ENCODE data around the gene OGFR.

Gene OGFR

DNA sequence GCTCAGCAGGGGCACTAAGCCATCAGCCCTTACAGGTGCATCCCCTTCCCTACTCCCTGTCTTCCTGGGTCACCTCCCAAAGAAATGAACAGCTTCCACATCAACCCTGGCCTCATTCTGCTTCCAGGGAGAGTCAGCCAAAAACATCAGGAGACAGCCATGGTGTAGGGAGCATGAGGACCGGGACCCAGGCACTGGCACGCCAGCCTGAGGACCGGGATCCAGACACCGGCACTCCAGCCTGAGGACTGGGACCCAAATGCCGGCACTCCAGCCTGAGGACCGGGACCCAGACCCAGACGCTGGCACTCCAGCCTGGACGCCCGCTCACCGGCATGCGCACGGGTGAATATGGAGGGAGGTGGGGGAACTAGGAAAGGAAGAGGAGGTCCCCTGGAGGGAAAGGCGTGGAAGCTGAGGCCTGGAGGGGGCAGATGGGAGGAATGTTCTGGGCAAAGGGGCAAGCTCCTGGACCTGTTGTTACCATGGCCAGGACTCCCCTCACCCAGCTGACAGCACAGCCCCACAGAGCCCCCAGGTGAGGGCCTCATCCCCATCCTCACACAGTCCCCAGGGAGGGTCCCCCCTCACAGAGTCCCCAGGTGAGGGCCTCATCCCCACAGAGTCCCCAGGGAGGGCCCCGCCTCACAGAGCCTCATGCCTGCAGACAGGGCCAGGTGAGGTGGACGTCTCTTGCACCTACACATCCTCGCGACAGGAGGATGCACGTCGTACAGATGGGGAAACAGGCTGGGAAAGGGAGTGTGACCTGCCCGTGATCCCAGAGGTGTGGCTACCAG, 34.3 kb upstream of the OGFR start:
- no peak for DNase-seq

GRCh38 chr20:62770916-62771315, 33.7 kb upstream of the OGFR start:
- no peak for DNase-seq

GRCh38 chr20:62771396-62772102, 33.1 kb upstream of the OGFR start:
- no peak for DNase-seq

DNA sequence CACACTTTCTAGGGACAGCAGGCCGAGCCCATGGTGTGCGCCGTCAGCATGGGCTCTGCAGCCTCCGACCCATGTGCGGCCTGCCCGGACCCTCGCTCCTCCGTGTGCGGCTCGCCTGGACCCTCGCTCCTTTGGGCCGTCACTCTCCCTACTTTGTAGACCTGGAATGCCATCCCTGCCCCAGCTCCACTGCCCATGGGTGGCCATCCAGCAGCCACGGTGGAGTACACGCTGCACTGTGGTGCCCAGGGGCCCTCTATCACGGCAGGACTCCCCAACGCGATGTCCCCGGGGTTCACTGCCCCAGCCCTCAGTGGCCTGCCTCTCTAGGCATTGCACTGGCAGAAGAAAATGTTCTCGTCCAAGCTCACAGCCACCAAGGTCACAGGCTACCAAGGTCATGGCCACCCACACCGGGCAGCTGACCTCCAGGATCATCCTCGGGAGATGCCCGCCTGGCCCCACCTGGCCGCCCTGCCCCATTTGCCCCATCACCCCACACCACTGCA, 32.5 kb upstream of the OGFR start:
- DNase-seq = no peak

GRCh38 chr20:62772619-62772989, 32.0 kb upstream of the OGFR start:
- DNase-seq = no peak

GRCh38 chr20:62772990-62773844, 31.4 kb upstream of the OGFR start:
- no peak for DNase-seq

DNA sequence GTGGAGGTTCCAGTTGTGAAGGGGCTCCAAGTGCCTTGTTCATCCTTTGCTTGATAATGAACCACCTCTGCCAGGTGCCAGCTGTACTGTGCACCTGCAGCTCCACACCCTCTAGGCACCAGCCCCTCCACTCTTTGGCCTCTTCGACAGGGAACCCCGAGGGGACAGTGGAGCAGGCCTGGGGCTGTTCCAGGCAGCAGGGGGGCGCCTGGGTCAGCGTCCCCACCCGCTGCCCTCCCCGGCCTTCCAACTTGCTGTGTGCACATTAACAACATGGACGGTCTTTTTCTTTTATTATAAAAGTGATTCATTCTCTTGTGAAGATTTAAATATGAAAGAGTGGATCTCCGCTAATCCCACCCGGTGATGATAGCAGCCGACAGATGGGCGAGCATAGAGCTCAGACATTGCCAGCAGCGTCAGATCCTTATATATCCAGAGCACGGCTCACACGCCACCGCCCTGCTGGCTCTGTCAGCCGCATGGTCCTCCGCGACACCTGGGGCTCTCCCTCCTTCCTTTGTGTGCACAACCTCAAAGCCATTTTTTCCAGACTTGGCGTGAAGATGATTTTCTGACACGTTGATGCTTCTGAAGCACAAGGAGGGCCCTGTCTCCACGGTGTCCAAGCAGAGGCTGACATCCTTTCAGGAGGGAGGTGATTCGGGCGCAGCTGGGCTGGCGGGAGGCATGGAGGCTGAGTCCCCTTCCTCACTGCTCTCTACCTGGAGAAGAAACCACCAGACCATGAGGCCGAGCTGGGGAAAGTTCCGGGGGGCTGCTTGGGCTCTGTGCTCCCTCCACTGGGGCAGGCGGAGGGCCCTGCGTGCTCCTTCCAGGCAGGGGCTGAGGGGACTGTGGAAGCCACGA, 30.6 kb upstream of the OGFR start:
- no peak for DNase-seq

DNA sequence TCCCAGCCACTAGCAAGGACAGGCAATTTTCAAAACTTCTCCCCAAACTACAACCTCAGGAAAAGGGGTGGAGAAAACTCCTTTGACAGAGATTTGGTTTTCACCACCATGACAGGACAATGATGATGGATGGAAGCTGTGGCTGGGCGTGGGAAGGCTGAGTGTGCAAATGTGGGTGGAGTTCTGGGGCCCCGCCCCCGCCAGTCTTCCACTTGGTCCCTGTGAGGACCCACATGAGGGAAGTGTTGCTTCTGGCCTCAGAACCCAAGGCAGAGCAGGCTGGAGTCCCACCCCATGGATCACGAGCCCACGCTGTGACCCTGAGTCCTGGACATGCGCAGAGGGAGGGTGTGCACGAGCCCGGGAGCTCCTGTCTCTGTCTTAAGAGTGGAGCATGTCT, 29.9 kb upstream of the OGFR start:
- DNase-seq = no peak

DNA sequence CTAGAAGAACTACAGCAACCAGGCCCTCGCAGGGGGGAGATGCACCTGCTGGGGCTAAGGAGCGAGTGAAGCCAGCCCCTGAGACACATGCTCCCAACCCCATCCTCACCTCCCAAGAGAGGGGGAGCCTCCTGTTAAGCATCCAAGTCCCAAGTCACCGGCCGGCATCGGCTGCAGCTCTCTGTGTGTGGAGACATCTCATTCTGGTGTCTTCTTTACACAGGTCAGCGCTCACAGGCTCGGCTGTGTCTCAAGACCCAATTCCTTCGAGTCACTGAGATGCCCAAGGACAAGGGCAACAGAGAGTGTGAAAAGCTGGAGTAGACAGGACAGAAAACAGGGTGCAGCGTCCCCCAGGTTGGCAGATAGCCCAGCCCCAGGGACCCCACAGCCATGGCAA, 29.4 kb upstream of the OGFR start:
- DNase-seq = no peak

DNA sequence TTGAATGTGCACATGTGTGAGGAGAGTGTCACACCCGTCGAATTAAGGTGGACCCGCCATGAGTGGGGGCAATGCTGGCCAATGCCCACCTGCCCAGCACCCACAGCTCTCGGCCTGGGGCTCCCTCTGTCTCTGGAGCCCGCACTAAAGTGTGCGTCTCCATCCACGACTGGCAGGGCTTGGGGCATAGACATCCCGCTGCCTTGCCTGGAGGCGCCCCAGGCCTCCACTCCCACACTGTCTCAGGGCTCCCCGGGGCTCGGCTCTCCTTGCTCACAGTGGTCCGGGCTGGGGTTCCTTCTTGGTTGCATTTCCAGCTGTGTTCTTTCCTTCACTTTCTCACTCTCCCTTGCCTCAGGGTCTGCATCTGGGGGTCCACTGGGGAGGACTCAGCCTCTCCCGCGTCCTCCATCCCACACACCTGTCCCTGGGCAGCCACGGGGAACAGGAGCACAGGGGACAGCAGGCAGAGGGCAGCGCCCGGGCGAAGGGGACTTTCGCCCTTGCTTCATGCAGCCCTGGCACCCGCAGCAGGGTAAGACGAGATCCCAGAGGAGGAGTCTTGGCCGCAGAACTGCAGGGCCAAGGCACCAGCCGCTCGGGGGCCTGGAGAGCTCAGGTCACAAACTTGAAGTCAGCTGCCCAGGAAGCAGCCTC, 28.5 kb upstream of the OGFR start:
- no peak for DNase-seq

DNA sequence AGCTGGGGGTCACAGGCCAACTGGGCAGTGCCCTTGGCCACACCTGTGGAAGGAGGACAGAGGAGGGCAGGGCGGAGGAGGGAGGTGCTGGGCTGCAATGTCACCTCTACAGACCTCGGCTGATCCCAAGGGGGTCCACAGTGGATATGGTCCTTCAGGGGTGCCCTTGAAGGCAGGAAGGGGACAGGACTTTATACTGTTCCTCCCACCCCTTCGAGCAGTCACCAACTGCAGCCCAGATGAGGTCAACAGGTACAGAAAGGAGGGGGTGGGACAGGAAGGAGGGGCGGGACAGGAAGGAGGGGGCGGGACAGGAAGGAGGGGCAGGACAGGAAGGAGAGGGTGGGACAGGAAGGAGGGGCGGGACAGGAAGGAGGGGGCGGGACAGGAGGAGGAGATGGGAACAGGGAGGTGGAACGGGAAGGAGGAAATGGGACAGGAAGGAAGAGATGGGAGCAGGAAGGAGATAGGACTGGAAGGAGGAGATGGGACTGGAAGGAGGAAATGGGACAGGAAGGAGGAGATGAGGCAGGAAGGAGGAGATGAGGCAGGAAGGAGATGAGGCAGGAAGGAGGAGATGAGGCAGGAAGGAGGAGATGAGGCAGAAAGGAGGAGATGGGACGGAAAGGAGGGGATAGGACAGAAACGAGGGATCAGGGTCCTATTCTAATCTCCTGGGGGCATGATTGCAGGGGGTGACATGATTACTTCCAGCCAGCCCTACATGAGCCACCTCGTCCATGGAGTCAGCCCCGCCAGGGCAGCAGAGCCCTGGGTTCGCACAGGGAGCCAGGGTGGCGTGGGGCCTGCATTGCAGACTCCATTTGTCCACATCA, 27.7 kb upstream of the OGFR start:
- peak; percentile 49 for DNase-seq

- DNase-seq = no peak
Measured at GRCh38 chr20:62777528-62777830, 27.2 kb upstream of the OGFR start.

DNA sequence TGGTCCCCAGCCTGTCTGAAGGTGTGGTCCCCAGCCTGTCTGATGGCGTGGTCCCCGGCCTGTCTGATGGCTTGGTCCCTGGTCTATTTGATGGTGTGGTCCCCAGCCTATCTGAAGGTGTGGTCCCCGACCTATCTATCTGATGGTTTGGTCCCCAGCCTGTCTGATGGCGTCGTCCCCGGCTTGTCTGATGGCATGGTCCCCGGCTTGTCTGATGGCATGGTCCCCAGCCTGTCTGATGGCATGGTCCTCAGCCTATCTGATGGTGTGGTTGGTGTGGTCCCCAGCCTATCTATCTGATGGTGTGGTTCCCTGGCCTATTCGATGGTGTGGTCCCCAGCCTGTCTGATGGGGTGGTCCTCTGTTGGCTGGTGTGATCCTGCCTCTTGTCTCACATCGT, 26.6 kb upstream of the OGFR start:
- DNase-seq = no peak

GRCh38 chr20:62778601-62779416, 25.8 kb upstream of the OGFR start:
- DNase-seq = no peak

- DNase-seq = no peak
Measured at GRCh38 chr20:62779417-62779685, 25.3 kb upstream of the OGFR start.

DNA sequence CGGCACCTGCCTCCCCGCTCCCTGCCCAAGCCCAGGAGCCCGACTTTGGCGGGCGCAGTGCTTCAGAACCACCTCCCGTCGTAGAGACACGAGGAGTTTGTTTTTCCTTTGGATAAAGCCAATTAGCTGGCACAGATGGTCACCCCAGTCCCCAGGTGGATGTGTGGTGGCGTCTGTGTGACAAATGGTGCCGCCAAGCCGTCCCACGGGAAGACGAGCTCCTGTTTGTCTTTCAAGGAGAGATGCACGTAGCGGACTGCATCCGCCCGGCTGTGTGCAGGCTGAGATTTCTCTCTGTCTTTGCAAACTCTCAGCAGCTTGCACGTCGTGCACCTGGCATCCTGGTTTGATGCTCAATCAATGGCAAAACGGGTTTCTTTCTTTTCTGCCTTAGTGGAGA, 24.4 kb upstream of the OGFR start:
- no peak for DNase-seq

DNA sequence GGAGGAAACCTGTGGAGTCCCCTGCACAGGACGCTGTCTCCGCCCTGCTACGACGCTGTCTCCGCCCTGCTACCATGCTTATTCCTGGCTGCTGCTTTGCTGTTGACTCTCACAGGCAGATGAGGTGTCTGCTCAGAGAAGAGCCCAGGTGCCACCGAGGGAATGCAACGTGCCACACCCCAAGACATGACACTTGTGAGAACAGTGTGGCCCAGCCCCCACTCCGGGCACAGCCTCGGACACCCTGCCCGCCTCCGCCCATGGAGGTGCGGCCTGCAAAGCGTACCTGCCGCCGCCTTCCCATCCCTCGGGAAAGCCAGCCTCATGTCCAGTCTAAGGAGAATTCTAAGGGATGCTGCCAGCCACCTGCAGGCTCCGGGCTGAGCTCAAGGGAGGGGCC, 23.9 kb upstream of the OGFR start:
- DNase-seq = no peak

- DNase-seq = no peak
Measured at GRCh38 chr20:62782149-62782892, 22.3 kb upstream of the OGFR start.

- DNase-seq = no peak
Measured at GRCh38 chr20:62782893-62783278, 21.7 kb upstream of the OGFR start.

DNA sequence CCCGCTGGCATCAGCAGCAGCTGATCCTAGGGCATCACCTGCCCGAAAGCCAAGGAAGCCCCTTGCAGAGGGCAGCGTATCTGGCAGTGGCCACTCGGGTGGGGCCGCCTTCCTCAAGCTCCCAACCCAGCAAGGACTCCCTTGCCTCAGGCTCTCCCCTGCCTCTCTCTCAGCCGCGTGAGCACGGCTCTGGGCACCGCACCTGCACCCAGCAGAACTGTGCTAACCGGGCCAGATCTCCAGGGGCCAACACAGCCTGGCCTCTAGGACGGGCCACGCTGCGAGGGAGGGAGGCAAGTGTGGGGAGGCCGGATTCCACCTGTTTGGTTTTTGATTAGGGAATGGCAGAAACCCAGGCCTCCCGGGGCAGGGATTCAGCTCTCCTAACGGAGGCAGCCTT, 20.1 kb upstream of the OGFR start:
- DNase-seq = no peak
